HCT116 (cell line): ENCODE measurements around the gene PKHD1. TPM values are rescaled to one million over a fixed set of nuclear protein-coding genes. Genes with fewer than 3 reads are reported as not detected.

Experiments
- ATAC-seq: fragments of 200-7000 bp; cut with Tn5 transposase; 2 replicates; pipeline ENCODE4 v1.9.1; 2020; ENCODE audit warnings: mild to moderate bottlenecking, moderate library complexity
- BruUV-seq: library from RNA; stranded (reverse); fragments of 400-500 nt; replicated peaks from 2 replicates; lab custom pipeline; 2021; lab: Mats Ljungman, UMichigan
- CTCF ChIA-PET: fragments of 300-600 bp; sonication (Branson Sonifier 250); formaldehyde crosslinking; loops from one replicate; lab custom pipeline; 2021; ENCODE audit warnings: antibody characterized with exemption; lab: Charles Lee
- POLR2A ChIA-PET: fragments of 300-600, 350-600 bp; sonication (Branson Sonifier 250); formaldehyde crosslinking; loops from one replicate; lab custom pipeline; 2021; ENCODE audit warnings: antibody characterized with exemption; lab: Charles Lee
- RAD21 ChIA-PET, 2 experiments: fragments of 300-600 bp; sonication (Branson Sonifier 250); formaldehyde crosslinking; loops; one replicate each; lab custom pipeline; 2023; ENCODE audit warnings: low total read pairs in 2 of 2; ENCODE audit not compliant: uncharacterized antibody in 2 of 2, unreplicated experiment in 2 of 2, low non-redundant PET in 1 of 2; lab: Charles Lee
- DNase-seq: peaks from one replicate; pipeline ENCODE4 v3.0.0-alpha.2; 2010; ENCODE audit warnings: low read depth, low spot score
- H2AFZ ChIP-seq: fragments of 200-600 bp; shearing (Covaris generic), sonication (generic); 2 replicates; pipeline ENCODE4 v1.6.1; 2017; ENCODE audit warnings: low read depth, mixed run types, mixed read lengths, antibody characterized with exemption, low read length; ENCODE audit not compliant: poor library complexity, severe bottlenecking
- H3K27ac ChIP-seq: 2 replicates; pipeline ENCODE4 v1.5.1; 2012; ENCODE audit warnings: low read depth, low read length
- H3K27me3 ChIP-seq: fragments of 200-600 bp; sonication (generic); 2 replicates; pipeline ENCODE4 v1.6.1; 2016; ENCODE audit warnings: mixed run types, low read length, mixed read lengths; ENCODE audit not compliant: insufficient read depth
- H3K36me3 ChIP-seq, 2 experiments: fragments of 200-500 bp in 1 of 2; fragments of 200-600 bp in 1 of 2; sonication (Bioruptor generic) in 1 of 2; sonication (generic) in 1 of 2; 2 replicates each; pipeline versions ENCODE4 v1.5.1 to v1.6.1; 2014 to 2016; ENCODE audit warnings: low read length in 2 of 2, inconsistent platforms in 1 of 2, mixed read lengths in 1 of 2, mixed run types in 1 of 2; ENCODE audit not compliant: insufficient read depth in 2 of 2, control insufficient read depth in 1 of 2
- H3K4me1 ChIP-seq, 2 experiments: fragments of 200-600 bp in 1 of 2; sonication (generic) in 1 of 2; 2 replicates each; pipeline versions ENCODE4 v1.5.1 to v1.6.1; 2012 to 2017; ENCODE audit warnings: low read length in 2 of 2, inconsistent platforms in 1 of 2, mild to moderate bottlenecking in 1 of 2, mixed read lengths in 1 of 2, mixed run types in 1 of 2, moderate library complexity in 1 of 2; ENCODE audit not compliant: insufficient read depth in 2 of 2, control insufficient read depth in 1 of 2
- H3K4me2 ChIP-seq: fragments of 200-600 bp; sonication (generic); 2 replicates; pipeline ENCODE4 v1.6.1; 2017; ENCODE audit warnings: mixed run types, low read length, mixed read lengths
- H3K4me3 ChIP-seq, 2 experiments: fragments of 200-600 bp in 1 of 2; sonication (generic) in 1 of 2; replicated peaks in 1 of 2; 2 replicates each; pipeline ENCODE4 v1.5.1; 2011 to 2016; ENCODE audit warnings: low read length in 2 of 2, control low read depth in 1 of 2, low read depth in 1 of 2, mild to moderate bottlenecking in 1 of 2, mixed read lengths in 1 of 2, mixed run types in 1 of 2
- H3K79me2 ChIP-seq: fragments of 200-600 bp; sonication (generic); 2 replicates; pipeline ENCODE4 v1.6.1; 2017; ENCODE audit warnings: mild to moderate bottlenecking, mixed run types, low read length, moderate library complexity, mixed read lengths; ENCODE audit not compliant: insufficient read depth
- H3K9ac ChIP-seq: fragments of 200-600 bp; sonication (generic); 2 replicates; pipeline ENCODE4 v1.6.1; 2016; ENCODE audit warnings: low read length, mixed read lengths
- H3K9me2 ChIP-seq: fragments of 200-600 bp; sonication (generic), shearing (Covaris generic); 2 replicates; pipeline ENCODE4 v1.6.1; 2017; ENCODE audit warnings: mixed run types, mild to moderate bottlenecking, moderate library complexity; ENCODE audit not compliant: insufficient read depth
- H3K9me3 ChIP-seq, 2 experiments: fragments of 200-500 bp in 1 of 2; fragments of 200-600 bp in 1 of 2; sonication (Bioruptor generic) in 1 of 2; sonication (generic) in 1 of 2; 2 replicates each; pipeline ENCODE4 v1.6.1; 2014 to 2017; ENCODE audit warnings: low read length in 2 of 2, mixed read lengths in 2 of 2, inconsistent platforms in 1 of 2, low read depth in 1 of 2, mild to moderate bottlenecking in 1 of 2, mixed run types in 1 of 2, moderate library complexity in 1 of 2; ENCODE audit not compliant: control insufficient read depth in 1 of 2, insufficient read depth in 1 of 2
- H4K20me1 ChIP-seq: fragments of 200-600 bp; sonication (generic), shearing (Covaris generic); 2 replicates; pipeline ENCODE4 v1.6.1; 2017; ENCODE audit warnings: mixed run types, mild to moderate bottlenecking, moderate library complexity; ENCODE audit not compliant: insufficient read depth
- EGR1 ChIP-seq: IDR thresholded peaks from 2 replicates; pipeline ENCODE4 v1.6.1; 2012; ENCODE audit warnings: low read depth
- EZH2phosphoT487 ChIP-seq: fragments of 200-600 bp; IDR thresholded peaks from 2 replicates; pipeline ENCODE4 v1.6.1; 2018; ENCODE audit warnings: antibody characterized with exemption, borderline replicate concordance
- POLR2AphosphoS5 ChIP-seq: IDR thresholded peaks from 2 replicates; pipeline ENCODE4 v1.6.1; 2011; ENCODE audit warnings: mild to moderate bottlenecking, low read depth, low read length, moderate library complexity
- SIN3A ChIP-seq: IDR thresholded peaks from 2 replicates; pipeline ENCODE4 v1.6.1; 2012; ENCODE audit warnings: low read depth
- SP1 ChIP-seq: IDR thresholded peaks from 2 replicates; pipeline ENCODE4 v1.6.1; 2012; ENCODE audit warnings: low read depth
- TCF7L2 ChIP-seq: IDR thresholded peaks from 2 replicates; pipeline ENCODE4 v1.7.0; 2011; ENCODE audit warnings: borderline replicate concordance, inconsistent platforms; ENCODE audit not compliant: insufficient read depth, insufficient read length; ENCODE audit errors: extremely low read depth
- YY1 ChIP-seq: IDR thresholded peaks from 2 replicates; pipeline ENCODE4 v1.6.1; 2011; ENCODE audit warnings: low read length, low read depth, moderate library complexity, mild to moderate bottlenecking; ENCODE audit not compliant: insufficient replicate concordance; ENCODE audit errors: extremely low read depth
- ZFX ChIP-seq: fragments of 450-650 bp; IDR thresholded peaks from 2 replicates; pipeline ENCODE4 v1.6.1; 2017
- intact Hi-C: fragments of 100-400 bp; cut with micrococcal nuclease; formaldehyde crosslinking; loops from 2 replicates; pipeline ENCODE4 v1.10.0; 2022
- total RNA-seq: library from RNA; stranded (reverse); gene quantifications from one replicate; pipeline ENCODE4 v1.2.1, GENCODE V29; 2021; ENCODE audit not compliant: unreplicated experiment
- TF ChIP-seq, protein P1 (sequence below), 3 experiments: fragments of 200-600 bp in 1 of 3; sonication (generic) in 1 of 3; IDR thresholded peaks in 2 of 3; conservative IDR thresholded peaks in 1 of 3; 2 replicates each; pipeline ENCODE4 v1.5.1; 2012 to 2017; ENCODE audit warnings: low read depth in 2 of 3, low read length in 2 of 3, antibody characterized with exemption in 1 of 3, borderline replicate concordance in 1 of 3, control low read depth in 1 of 3, mild to moderate bottlenecking in 1 of 3, mixed read lengths in 1 of 3, mixed run types in 1 of 3, moderate library complexity in 1 of 3; ENCODE audit not compliant: insufficient read depth in 1 of 3

The PKHD1 gene
- total RNA-seq, 1 experiment from 2014 or later = not detected

- ChIA-PET POLR2A (no interaction called here), CTCF (no interaction called here), RAD21 (no interaction called here)
- ATAC-seq = no peak
- H3K4me2 ChIP-seq = no peak overlapping the region
- peaks cover 9% of the 10 kb centered on the region for H3K27me3 ChIP-seq
- no peaks in the 10 kb centered on the region for H3K79me2 ChIP-seq
- no peak for DNase-seq
- no peaks in the 10 kb centered on the region for H3K9me2 ChIP-seq
- H3K36me3 ChIP-seq = no peaks in the 10 kb centered on the region
- TF ChIP-seq SP1 (no peak), SIN3A (no peak), ZFX (no peak), EZH2phosphoT487 (no peak), YY1 (no peak), TCF7L2 (no peak), EGR1 (no peak), POLR2AphosphoS5 (no peak)
- TF ChIP-seq, protein P1, sequence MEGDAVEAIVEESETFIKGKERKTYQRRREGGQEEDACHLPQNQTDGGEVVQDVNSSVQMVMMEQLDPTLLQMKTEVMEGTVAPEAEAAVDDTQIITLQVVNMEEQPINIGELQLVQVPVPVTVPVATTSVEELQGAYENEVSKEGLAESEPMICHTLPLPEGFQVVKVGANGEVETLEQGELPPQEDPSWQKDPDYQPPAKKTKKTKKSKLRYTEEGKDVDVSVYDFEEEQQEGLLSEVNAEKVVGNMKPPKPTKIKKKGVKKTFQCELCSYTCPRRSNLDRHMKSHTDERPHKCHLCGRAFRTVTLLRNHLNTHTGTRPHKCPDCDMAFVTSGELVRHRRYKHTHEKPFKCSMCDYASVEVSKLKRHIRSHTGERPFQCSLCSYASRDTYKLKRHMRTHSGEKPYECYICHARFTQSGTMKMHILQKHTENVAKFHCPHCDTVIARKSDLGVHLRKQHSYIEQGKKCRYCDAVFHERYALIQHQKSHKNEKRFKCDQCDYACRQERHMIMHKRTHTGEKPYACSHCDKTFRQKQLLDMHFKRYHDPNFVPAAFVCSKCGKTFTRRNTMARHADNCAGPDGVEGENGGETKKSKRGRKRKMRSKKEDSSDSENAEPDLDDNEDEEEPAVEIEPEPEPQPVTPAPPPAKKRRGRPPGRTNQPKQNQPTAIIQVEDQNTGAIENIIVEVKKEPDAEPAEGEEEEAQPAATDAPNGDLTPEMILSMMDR (IDR thresholded peaks at IDR 0.05 in 2 of 3, conservative IDR thresholded peaks at IDR 0.05 in 1 of 3; ENCODE audit: borderline replicate concordance in 1 of 3, insufficient read depth in 1 of 3, low read depth in 2 of 3, low read length in 2 of 3) = no peak
- TF ChIP-seq, all 23 proteins: peak for 0
- intact Hi-C loops = no loop called here
- Histone ChIP-seq H3K4me1 (no peaks in the 10 kb centered on the region), H3K27ac (no peak overlapping the region), H3K9ac (no peak overlapping the region), H3K4me3 (no peak overlapping the region), H4K20me1 (no peaks in the 10 kb centered on the region), H2AFZ (no peak overlapping the region), H3K9me3 (no peaks in the 10 kb centered on the region)
- BruUV-seq = no TSS peak
Measured at GRCh38 chr6:51996296-51996947, 91.0 kb downstream of the PKHD1 start.
